K562 (cell line): ENCODE measurements around the gene ACER3. TPM values are rescaled to one million over a fixed set of nuclear protein-coding genes. Genes with fewer than 3 reads are reported as not detected.

Experiments
- AFF1 ChIP-seq, 2 experiments: fragments of 450-650 bp; IDR thresholded peaks; 2 replicates each; pipeline ENCODE4 v1.6.1; 2018; ENCODE audit warnings: mild to moderate bottlenecking in 2 of 2, low read depth in 1 of 2; ENCODE audit not compliant: partially characterized antibody in 2 of 2
- ARNT ChIP-seq, 2 experiments: fragments of 450-650 bp; IDR thresholded peaks; 2 replicates each; pipeline ENCODE4 v1.6.1; 2016; ENCODE audit warnings: mild to moderate bottlenecking in 1 of 2
- CGGBP1 ChIP-seq: fragments of 250-450 bp; sonication (Bioruptor Pico); IDR thresholded peaks from 2 replicates; pipeline ENCODE4 v1.9.0; 2021; ENCODE audit warnings: mild to moderate bottlenecking
- KLF6 ChIP-seq: fragments of 250-450 bp; sonication (Bioruptor Pico); IDR thresholded peaks from 2 replicates; pipeline ENCODE4 v1.4.0; 2020; ENCODE audit warnings: mild to moderate bottlenecking, moderate library complexity, borderline replicate concordance
- RBBP5 ChIP-seq: fragments of 200-600 bp; sonication (generic); IDR thresholded peaks from 2 replicates; pipeline ENCODE4 v1.6.1; 2012; ENCODE audit warnings: borderline replicate concordance, mild to moderate bottlenecking, low read length, control low read depth, inconsistent platforms; ENCODE audit not compliant: insufficient read depth, poor library complexity, severe bottlenecking
- polyA plus RNA-seq, 8 experiments: library from polyadenylated mRNA; depleted of rRNA in 4 of 8; stranded (reverse) in 5 of 8; unstranded in 3 of 8; fragments of >200 nt; fragmentation: Nextera tagmentation in 2 of 8; fragmentation: Illumina TruSeq in 1 of 8; extraction: Ambion mirVana in 2 of 8; extraction: Trizol in 1 of 8; gene quantifications; 2 replicates each; pipeline versions ENCODE4 v1.2.1 to v1.2.3, GENCODE V29; 2011 to 2014; ENCODE audit warnings: inconsistent platforms in 1 of 8, missing spikeins in 1 of 8
- total RNA-seq, 7 experiments: library from RNA; depleted of rRNA in 6 of 7; stranded (reverse); fragments of >200 nt in 6 of 7; fragmentation: Illumina TruSeq in 2 of 7; extraction: Trizol in 2 of 7; gene quantifications; 2 replicates each; pipeline versions ENCODE4 v1.2.1 to v1.2.3, GENCODE V29; 2011 to 2021; ENCODE audit warnings: low replicate concordance in 1 of 7
- TF ChIP-seq, protein P1 (sequence below): fragments of 200-600 bp; sonication (generic); IDR thresholded peaks from one replicate; pipeline ENCODE4 v1.6.1; 2012; ENCODE audit warnings: mild to moderate bottlenecking, low read depth, low read length, inconsistent platforms
- TF ChIP-seq, protein P2 (sequence below): fragments of 450-650 bp; IDR thresholded peaks from 2 replicates; pipeline ENCODE4 v1.6.1; 2018; ENCODE audit not compliant: partially characterized antibody

The ACER3 gene
- total and polyA plus RNA-seq, 9 of the 15 experiments (the other 6 are each of a cell fraction or from before 2014, with no cell fraction given): 2.0 to 23.8 (median 9.5) TPM

DNA sequence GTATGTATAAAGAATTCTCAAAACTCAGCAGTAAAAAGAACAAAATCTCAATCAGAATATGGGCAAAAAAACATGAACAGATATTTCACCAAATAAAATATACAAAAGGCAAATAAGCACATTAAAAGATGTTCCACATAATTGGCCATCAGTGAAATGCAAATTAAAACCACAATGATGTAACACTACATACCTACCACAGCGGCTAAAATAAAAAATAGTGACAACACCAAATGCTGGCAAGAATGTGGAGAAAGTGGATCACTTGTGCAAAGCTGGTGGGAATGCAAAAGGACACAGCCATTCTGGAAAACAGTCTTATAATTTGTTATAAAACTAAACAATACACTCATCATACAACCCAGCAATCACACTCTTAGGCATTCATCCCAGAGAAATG, 38.3 kb upstream of the ACER3 start (continued):
- TF ChIP-seq, protein P1, sequence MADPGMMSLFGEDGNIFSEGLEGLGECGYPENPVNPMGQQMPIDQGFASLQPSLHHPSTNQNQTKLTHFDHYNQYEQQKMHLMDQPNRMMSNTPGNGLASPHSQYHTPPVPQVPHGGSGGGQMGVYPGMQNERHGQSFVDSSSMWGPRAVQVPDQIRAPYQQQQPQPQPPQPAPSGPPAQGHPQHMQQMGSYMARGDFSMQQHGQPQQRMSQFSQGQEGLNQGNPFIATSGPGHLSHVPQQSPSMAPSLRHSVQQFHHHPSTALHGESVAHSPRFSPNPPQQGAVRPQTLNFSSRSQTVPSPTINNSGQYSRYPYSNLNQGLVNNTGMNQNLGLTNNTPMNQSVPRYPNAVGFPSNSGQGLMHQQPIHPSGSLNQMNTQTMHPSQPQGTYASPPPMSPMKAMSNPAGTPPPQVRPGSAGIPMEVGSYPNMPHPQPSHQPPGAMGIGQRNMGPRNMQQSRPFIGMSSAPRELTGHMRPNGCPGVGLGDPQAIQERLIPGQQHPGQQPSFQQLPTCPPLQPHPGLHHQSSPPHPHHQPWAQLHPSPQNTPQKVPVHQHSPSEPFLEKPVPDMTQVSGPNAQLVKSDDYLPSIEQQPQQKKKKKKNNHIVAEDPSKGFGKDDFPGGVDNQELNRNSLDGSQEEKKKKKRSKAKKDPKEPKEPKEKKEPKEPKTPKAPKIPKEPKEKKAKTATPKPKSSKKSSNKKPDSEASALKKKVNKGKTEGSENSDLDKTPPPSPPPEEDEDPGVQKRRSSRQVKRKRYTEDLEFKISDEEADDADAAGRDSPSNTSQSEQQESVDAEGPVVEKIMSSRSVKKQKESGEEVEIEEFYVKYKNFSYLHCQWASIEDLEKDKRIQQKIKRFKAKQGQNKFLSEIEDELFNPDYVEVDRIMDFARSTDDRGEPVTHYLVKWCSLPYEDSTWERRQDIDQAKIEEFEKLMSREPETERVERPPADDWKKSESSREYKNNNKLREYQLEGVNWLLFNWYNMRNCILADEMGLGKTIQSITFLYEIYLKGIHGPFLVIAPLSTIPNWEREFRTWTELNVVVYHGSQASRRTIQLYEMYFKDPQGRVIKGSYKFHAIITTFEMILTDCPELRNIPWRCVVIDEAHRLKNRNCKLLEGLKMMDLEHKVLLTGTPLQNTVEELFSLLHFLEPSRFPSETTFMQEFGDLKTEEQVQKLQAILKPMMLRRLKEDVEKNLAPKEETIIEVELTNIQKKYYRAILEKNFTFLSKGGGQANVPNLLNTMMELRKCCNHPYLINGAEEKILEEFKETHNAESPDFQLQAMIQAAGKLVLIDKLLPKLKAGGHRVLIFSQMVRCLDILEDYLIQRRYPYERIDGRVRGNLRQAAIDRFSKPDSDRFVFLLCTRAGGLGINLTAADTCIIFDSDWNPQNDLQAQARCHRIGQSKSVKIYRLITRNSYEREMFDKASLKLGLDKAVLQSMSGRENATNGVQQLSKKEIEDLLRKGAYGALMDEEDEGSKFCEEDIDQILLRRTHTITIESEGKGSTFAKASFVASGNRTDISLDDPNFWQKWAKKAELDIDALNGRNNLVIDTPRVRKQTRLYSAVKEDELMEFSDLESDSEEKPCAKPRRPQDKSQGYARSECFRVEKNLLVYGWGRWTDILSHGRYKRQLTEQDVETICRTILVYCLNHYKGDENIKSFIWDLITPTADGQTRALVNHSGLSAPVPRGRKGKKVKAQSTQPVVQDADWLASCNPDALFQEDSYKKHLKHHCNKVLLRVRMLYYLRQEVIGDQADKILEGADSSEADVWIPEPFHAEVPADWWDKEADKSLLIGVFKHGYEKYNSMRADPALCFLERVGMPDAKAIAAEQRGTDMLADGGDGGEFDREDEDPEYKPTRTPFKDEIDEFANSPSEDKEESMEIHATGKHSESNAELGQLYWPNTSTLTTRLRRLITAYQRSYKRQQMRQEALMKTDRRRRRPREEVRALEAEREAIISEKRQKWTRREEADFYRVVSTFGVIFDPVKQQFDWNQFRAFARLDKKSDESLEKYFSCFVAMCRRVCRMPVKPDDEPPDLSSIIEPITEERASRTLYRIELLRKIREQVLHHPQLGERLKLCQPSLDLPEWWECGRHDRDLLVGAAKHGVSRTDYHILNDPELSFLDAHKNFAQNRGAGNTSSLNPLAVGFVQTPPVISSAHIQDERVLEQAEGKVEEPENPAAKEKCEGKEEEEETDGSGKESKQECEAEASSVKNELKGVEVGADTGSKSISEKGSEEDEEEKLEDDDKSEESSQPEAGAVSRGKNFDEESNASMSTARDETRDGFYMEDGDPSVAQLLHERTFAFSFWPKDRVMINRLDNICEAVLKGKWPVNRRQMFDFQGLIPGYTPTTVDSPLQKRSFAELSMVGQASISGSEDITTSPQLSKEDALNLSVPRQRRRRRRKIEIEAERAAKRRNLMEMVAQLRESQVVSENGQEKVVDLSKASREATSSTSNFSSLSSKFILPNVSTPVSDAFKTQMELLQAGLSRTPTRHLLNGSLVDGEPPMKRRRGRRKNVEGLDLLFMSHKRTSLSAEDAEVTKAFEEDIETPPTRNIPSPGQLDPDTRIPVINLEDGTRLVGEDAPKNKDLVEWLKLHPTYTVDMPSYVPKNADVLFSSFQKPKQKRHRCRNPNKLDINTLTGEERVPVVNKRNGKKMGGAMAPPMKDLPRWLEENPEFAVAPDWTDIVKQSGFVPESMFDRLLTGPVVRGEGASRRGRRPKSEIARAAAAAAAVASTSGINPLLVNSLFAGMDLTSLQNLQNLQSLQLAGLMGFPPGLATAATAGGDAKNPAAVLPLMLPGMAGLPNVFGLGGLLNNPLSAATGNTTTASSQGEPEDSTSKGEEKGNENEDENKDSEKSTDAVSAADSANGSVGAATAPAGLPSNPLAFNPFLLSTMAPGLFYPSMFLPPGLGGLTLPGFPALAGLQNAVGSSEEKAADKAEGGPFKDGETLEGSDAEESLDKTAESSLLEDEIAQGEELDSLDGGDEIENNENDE: no peak
- TF ChIP-seq KLF6 (CRISPR knock-in tag) (no peak), ARNT (IDR thresholded peaks at IDR 0.05) (0 out of 4 replicates have a peak, but pooled peaks of 1 of the 2 experiments have one; percentile 39), AFF1 (IDR thresholded peaks at IDR 0.05; ENCODE audit: low read depth in 1 of 2, partially characterized antibody in 2 of 2) (peak in 1 of 2 experiments; percentile 38), CGGBP1 (no peak), RBBP5 (no peak)
- TF ChIP-seq, protein P2, sequence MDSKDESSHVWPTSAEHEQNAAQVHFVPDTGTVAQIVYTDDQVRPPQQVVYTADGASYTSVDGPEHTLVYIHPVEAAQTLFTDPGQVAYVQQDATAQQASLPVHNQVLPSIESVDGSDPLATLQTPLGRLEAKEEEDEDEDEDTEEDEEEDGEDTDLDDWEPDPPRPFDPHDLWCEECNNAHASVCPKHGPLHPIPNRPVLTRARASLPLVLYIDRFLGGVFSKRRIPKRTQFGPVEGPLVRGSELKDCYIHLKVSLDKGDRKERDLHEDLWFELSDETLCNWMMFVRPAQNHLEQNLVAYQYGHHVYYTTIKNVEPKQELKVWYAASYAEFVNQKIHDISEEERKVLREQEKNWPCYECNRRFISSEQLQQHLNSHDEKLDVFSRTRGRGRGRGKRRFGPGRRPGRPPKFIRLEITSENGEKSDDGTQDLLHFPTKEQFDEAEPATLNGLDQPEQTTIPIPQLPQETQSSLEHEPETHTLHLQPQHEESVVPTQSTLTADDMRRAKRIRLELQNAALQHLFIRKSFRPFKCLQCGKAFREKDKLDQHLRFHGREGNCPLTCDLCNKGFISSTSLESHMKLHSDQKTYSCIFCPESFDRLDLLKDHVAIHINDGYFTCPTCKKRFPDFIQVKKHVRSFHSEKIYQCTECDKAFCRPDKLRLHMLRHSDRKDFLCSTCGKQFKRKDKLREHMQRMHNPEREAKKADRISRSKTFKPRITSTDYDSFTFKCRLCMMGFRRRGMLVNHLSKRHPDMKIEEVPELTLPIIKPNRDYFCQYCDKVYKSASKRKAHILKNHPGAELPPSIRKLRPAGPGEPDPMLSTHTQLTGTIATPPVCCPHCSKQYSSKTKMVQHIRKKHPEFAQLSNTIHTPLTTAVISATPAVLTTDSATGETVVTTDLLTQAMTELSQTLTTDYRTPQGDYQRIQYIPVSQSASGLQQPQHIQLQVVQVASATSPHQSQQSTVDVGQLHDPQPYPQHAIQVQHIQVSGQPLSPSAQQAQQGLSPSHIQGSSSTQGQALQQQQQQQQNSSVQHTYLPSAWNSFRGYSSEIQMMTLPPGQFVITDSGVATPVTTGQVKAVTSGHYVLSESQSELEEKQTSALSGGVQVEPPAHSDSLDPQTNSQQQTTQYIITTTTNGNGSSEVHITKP: no peak
